DOHH2 (cell line): ENCODE data around the gene SEC14L1.

Experiments used
- H3F3A ChIP-seq: fragments of 200-600 bp; sonication (generic), shearing (Covaris generic); 2 replicates; pipeline ENCODE4 v1.6.0; 2016; ENCODE audit warnings: antibody characterized with exemption, mild to moderate bottlenecking; ENCODE audit not compliant: control insufficient read depth, insufficient read depth
- H3K27ac ChIP-seq: fragments of 200-600 bp; sonication (generic); 2 replicates; pipeline ENCODE4 v1.5.1; 2014; ENCODE audit warnings: low read depth, mild to moderate bottlenecking, low read length, moderate library complexity
- H3K27me3 ChIP-seq: fragments of 200-600 bp; sonication (generic); 2 replicates; pipeline ENCODE4 v1.6.1; 2014; ENCODE audit warnings: mild to moderate bottlenecking, low read length, mixed read lengths; ENCODE audit not compliant: control insufficient read depth
- H3K36me3 ChIP-seq: fragments of 200-600 bp; sonication (generic); 2 replicates; pipeline ENCODE4 v1.6.1; 2014; ENCODE audit warnings: mild to moderate bottlenecking, low read length, moderate library complexity, mixed read lengths; ENCODE audit not compliant: control insufficient read depth
- H3K4me1 ChIP-seq: fragments of 200-600 bp; sonication (generic); 2 replicates; pipeline ENCODE4 v1.6.1; 2014; ENCODE audit warnings: mild to moderate bottlenecking, low read length, mixed read lengths; ENCODE audit not compliant: control insufficient read depth
- H3K4me2 ChIP-seq: fragments of 200-600 bp; sonication (generic); 2 replicates; pipeline ENCODE4 v1.6.0; 2014; ENCODE audit warnings: mild to moderate bottlenecking, low read length, moderate library complexity
- H3K4me3 ChIP-seq: fragments of 200-600 bp; sonication (generic); 2 replicates; pipeline ENCODE4 v1.5.1; 2014; ENCODE audit warnings: mild to moderate bottlenecking, low read length, mixed read lengths
- H3K79me2 ChIP-seq: fragments of 200-600 bp; sonication (generic); 2 replicates; pipeline ENCODE4 v1.6.1; 2014; ENCODE audit warnings: mild to moderate bottlenecking, low read length, mixed read lengths; ENCODE audit not compliant: control insufficient read depth
- H3K9me2 ChIP-seq: fragments of 200-600 bp; sonication (generic); replicated peaks from 2 replicates; pipeline ENCODE4 v1.6.1; 2014; ENCODE audit warnings: mild to moderate bottlenecking, low read length, mixed read lengths; ENCODE audit not compliant: control insufficient read depth
- H3K9me3 ChIP-seq: fragments of 200-600 bp; sonication (generic); 2 replicates; pipeline ENCODE4 v1.6.1; 2014; ENCODE audit warnings: antibody characterized with exemption, low read length, mixed read lengths; ENCODE audit not compliant: control insufficient read depth, insufficient read depth
- H4K20me1 ChIP-seq: fragments of 200-600 bp; sonication (generic); 2 replicates; pipeline ENCODE4 v1.6.0; 2014; ENCODE audit warnings: low read depth, mild to moderate bottlenecking, antibody characterized with exemption, low read length, moderate library complexity; ENCODE audit not compliant: control insufficient read depth, insufficient read depth
- CTCF ChIP-seq: fragments of 200-600 bp; sonication (generic); IDR thresholded peaks from one replicate; pipeline ENCODE4 v1.5.1; 2014; ENCODE audit warnings: antibody characterized with exemption, mild to moderate bottlenecking, low read depth, low read length; ENCODE audit not compliant: poor library complexity, severe bottlenecking
- EZH2phosphoT487 ChIP-seq: fragments of 200-600 bp; sonication (generic); IDR thresholded peaks from 2 replicates; pipeline ENCODE4 v1.6.1; 2017; ENCODE audit warnings: borderline replicate concordance, mild to moderate bottlenecking, antibody characterized with exemption, low read length, moderate library complexity, mixed read lengths

SEC14L1 gene

GRCh38 chr17:77185137-77185536, 44.4 kb downstream of the SEC14L1 start:
- TF ChIP-seq CTCF (no peak), EZH2phosphoT487 (no peak)
- H3K9me3 ChIP-seq = no peaks in the 10 kb centered on the region
- peak overlapping the region; percentile 88 for H3K4me2 ChIP-seq
- peaks cover 100% of the 10 kb centered on the region for H3K79me2 ChIP-seq
- H3K27ac ChIP-seq = peak overlapping the region; percentile 89; the same call in 1 of the 2 replicates
- H3K4me3 ChIP-seq = peak overlapping the region; percentile 67
- peaks cover 100% of the 10 kb centered on the region for H3K4me1 ChIP-seq
- peaks cover 53% of the 10 kb centered on the region for H3K36me3 ChIP-seq
- H3F3A ChIP-seq = peaks cover 49% of the 10 kb centered on the region
- H4K20me1 ChIP-seq = peaks cover 51% of the 10 kb centered on the region
- no peaks in the 10 kb centered on the region for H3K9me2 ChIP-seq
- H3K27me3 ChIP-seq = no peaks in the 10 kb centered on the region

DNA sequence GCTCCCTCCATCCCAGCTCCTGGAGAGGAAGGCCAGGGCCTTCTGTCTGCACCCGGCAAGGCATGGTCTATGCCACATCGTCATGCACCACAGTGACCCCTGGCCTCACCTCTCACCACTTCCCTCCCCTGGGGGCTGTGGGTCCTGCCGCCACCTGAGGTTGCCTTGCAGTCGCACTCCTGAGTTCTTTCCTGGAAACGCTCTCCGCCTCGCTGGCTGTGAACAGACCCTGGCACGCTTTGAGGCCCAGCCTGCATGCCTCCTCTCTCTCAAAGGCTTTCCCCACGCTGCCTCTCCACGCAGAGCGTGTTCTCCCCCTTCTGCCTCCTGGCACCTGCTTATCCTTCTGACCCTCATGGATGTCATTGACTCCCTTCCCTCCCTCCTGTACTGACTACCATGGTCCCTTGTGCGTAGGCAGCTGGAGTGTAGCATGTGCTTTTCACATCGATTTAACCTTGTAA, 45.4 kb downstream of the SEC14L1 start:
- Histone ChIP-seq H3K4me1 (peaks cover 96% of the 10 kb centered on the region), H3K4me3 (peak overlapping the region; percentile 67), H3K27me3 (no peaks in the 10 kb centered on the region), H3K4me2 (peak overlapping the region; percentile 88), H3K79me2 (peaks cover 100% of the 10 kb centered on the region), H4K20me1 (peaks cover 48% of the 10 kb centered on the region), H3K9me3 (no peaks in the 10 kb centered on the region), H3K36me3 (peaks cover 60% of the 10 kb centered on the region), H3K9me2 (no peaks in the 10 kb centered on the region), H3K27ac (peak overlapping the region; percentile 89), H3F3A (peaks cover 46% of the 10 kb centered on the region)
- no peak for TF ChIP-seq EZH2phosphoT487
- TF ChIP-seq CTCF = peak; percentile 9

DNA sequence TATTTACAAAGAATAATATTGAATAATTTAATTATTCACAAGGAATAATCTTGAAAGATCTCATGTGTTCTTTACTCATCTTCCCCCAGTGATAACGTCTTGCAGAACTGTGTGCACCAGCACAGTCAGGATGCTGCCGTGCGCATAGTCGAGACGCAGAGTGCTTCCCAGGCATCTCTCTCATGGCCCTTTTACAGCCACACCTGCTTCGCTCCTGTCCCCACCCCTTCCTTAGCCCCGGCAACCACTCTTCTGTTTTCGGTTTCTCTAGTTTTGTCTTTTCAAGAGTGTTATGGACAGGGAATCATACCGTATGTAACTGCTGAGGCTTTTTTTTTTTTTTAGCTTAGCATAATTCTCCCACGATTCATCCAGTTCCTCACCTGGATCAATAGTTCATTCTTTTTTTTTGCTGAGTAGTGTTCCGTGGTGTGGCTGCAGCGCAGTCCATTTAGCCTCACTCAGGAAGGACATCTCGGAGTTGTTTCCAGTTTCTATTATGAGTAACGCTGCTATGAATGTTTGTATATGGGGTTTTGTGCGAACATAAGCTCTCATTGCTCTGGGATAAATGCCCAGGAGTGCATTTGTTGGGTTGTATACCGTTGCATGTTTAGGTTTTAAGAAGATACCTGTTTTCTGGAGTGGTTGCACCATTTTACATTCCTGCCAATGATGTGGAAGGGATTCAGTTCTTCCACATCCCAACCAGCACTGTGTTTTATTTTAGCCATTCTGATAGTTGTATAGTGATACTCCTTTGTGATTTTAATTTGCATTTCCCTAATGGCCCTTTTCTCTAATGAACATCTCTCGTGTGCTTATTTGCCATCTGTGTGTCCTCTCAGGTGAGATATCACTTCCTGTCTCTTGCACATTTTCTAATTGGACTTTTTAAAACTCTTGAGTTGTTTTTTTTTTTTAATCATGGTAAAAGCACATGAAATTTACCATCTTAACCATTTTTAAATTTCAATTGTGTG, 47.6 kb downstream of the SEC14L1 start:
- Histone ChIP-seq H3K36me3 (peaks cover 67% of the 10 kb centered on the region), H3K4me1 (peaks cover 74% of the 10 kb centered on the region), H3K9me3 (no peaks in the 10 kb centered on the region), H3K4me2 (peak overlapping the region; percentile 88), H3K27me3 (no peaks in the 10 kb centered on the region), H3K4me3 (peak overlapping the region; percentile 67), H3K79me2 (peaks cover 97% of the 10 kb centered on the region), H4K20me1 (peaks cover 35% of the 10 kb centered on the region), H3F3A (peaks cover 39% of the 10 kb centered on the region), H3K27ac (peak overlapping the region; percentile 89), H3K9me2 (no peaks in the 10 kb centered on the region)
- TF ChIP-seq CTCF (no peak), EZH2phosphoT487 (no peak)
